Measurements from ENCODE around the gene GRIK4.

- TF ChIP-seq CTCF (IDR thresholded peaks at IDR 0.05; ENCODE audit: insufficient read depth, low read depth, low read length): no peak
- no peak for TF ChIP-seq EZH2 (IDR thresholded peaks at IDR 0.05; ENCODE audit: insufficient read depth, low read length)
These were observed 65.1 kb downstream of the GRIK4 start for GRCh38 chr11:120576606-120577005.
